ENCODE data around the gene FBXO2.
A peak's percentile ranks its signal among the peaks of the same experiment; 100 is the strongest.

FBXO2 gene

DNA sequence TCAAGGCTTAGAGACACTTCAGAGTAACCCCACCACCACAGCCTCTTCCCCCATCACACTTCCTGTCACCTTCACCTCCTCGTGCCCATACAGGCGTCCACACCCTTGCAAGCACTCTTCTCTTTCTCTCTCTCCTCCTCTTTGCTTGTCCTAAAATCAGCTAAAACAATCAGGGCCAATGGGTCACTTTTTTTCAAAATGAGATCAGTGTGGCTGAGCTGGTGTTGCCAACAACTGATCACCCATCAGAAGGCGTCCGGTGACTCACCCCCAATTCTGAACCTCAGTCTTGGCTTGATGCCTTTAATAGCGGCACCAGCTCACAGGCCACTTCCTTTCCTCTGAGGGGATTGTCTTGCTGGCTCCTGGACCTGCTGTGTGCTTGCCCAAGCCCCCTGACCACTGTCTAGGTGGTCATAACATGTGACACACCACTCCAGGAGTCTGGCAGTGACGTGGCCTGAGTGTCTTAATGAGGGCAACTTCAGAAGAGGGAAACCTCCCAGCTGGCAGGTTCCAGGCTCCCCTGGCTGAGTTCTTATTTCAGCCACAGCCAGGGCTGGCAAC is 38.9 kb upstream of the FBXO2 start:
- DNase-seq (ENCODE audit: low spot score): no peak
- no peak for TF ChIP-seq CTCF (IDR thresholded peaks at IDR 0.05; ENCODE audit: poor library complexity, severe bottlenecking)

DNA sequence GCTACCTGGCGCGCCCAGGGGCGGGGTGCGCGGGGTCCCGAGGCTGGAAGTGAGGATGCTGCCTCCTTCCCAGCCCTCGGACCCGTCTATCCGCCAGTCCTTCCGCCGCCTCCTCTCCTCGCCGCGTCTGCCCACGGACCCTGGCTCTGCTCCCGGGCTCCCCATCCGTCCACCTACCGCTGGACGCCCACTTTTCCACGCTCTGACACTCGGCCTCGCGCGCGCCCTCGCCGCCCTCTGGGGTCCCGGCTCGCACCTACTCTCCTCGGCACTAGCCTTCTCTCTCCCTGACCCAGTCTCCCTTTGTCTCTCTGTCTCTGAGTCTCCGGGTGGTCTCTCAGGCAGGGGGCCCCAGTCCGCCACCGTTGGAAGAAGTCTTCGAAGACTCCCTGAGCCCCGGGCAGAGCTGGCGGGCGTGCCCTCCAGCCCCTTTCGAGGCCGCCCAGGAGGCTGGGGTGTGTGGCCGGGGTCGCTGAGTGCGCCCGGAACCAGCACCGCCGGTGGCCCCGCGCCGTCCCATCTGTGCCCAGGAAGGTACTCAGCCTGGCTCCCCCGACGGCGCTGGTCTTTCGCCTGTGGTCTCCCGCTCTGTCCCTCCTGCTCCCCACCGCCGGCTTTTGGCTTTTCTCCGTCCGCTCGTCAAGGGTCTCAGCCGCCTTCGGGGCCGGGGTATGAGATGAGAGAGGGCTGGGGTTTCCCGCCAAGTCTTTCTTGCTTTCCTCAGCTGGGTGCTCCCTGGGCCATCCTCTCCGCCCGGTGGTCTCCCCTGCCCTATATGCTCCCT is 37.9 kb upstream of the FBXO2 start:
- ATAC-seq (ENCODE audit: low read depth) (peak; percentile 3; the same call in 2 of the 3 replicates), DNase-seq (ENCODE audit: low spot score) (no peak)
- Histone ChIP-seq H3K4me3 (ENCODE audit: severe bottlenecking) (peak overlapping the region; percentile 38), H3K4me1 (ENCODE audit: insufficient read depth, poor library complexity, severe bottlenecking) (peaks cover 6% of the 10 kb centered on the region), H3K27me3 (ENCODE audit: insufficient read depth, poor library complexity, severe bottlenecking) (peaks cover 29% of the 10 kb centered on the region), H3K9me3 (ENCODE audit: severe bottlenecking) (no peaks in the 10 kb centered on the region), H3K36me3 (ENCODE audit: low read depth) (no peaks in the 10 kb centered on the region), H3K27ac (ENCODE audit: poor library complexity, severe bottlenecking) (no peak overlapping the region)
- TF ChIP-seq CTCF (IDR thresholded peaks at IDR 0.05; ENCODE audit: poor library complexity, severe bottlenecking): no peak

More for the DNA sequence above, 38.9 kb upstream of the FBXO2 start:
- no peak overlapping the region for H3K27ac ChIP-seq (ENCODE audit: poor library complexity, severe bottlenecking)
- H3K4me3 ChIP-seq (ENCODE audit: severe bottlenecking): no peak overlapping the region
- H3K4me1 ChIP-seq (ENCODE audit: insufficient read depth, poor library complexity, severe bottlenecking): peaks cover 6% of the 10 kb centered on the region
- peak; percentile 83 for ATAC-seq (ENCODE audit: low read depth)
- no peaks in the 10 kb centered on the region for H3K9me3 ChIP-seq (ENCODE audit: severe bottlenecking)
- H3K36me3 ChIP-seq (ENCODE audit: low read depth): no peaks in the 10 kb centered on the region
- peaks cover 29% of the 10 kb centered on the region for H3K27me3 ChIP-seq (ENCODE audit: insufficient read depth, poor library complexity, severe bottlenecking)

DNA sequence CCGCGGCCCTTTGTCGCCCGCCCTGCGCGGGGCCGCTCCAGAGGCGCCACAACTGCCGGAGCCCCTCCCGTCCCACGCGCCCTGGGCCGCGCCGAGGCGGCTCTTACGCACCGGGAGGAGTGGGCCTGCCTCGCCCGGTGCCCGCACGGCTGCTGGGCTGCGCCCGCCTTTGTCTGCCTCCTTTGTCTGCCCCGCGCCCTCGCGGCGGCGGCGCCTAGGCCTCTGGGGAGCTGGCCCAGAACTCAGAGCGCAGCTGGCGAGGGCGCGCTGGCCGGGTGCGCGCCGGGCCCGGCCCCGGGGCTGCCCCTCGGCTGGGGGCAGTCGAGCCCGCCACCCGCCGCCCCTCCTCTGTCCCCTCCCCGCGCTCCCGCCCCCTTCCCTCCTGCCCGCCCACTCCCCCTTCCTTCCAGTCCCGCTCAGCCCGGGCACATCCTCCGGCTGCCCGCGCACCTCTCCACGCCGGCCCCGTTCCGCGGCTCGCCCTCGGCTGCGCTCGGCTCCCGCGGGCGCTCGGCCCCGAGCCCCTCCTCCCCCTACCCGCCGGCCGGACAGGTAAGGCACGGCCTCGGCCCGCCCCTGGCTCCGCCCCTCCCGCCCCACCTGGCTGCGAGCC is 37.2 kb upstream of the FBXO2 start, which contains the start of gene DRAXIN:
TSS of gene DRAXIN (plus strand) at position 409 of the 613 bp plus-strand sequence. CDS start 14,549 bp downstream, outside the sequence.
- peak; percentile 55 for ATAC-seq (ENCODE audit: low read depth)
- no peak for DNase-seq (ENCODE audit: low spot score)
- Histone ChIP-seq H3K36me3 (ENCODE audit: low read depth) (no peaks in the 10 kb centered on the region), H3K4me1 (ENCODE audit: insufficient read depth, poor library complexity, severe bottlenecking) (peaks cover 6% of the 10 kb centered on the region), H3K9me3 (ENCODE audit: severe bottlenecking) (no peaks in the 10 kb centered on the region), H3K27ac (ENCODE audit: poor library complexity, severe bottlenecking) (no peak within 1 kb of the TSS), H3K4me3 (ENCODE audit: severe bottlenecking) (peak within 1 kb of the TSS; percentile 38), H3K27me3 (ENCODE audit: insufficient read depth, poor library complexity, severe bottlenecking) (peaks cover 29% of the 10 kb centered on the region)
- TF ChIP-seq CTCF (IDR thresholded peaks at IDR 0.05; ENCODE audit: poor library complexity, severe bottlenecking): no peak

- ATAC-seq (ENCODE audit: low read depth) (no peak), DNase-seq (ENCODE audit: low spot score) (no peak)
- Histone ChIP-seq H3K4me1 (ENCODE audit: insufficient read depth, poor library complexity, severe bottlenecking) (peaks cover 6% of the 10 kb centered on the region), H3K27me3 (ENCODE audit: insufficient read depth, poor library complexity, severe bottlenecking) (peaks cover 29% of the 10 kb centered on the region), H3K9me3 (ENCODE audit: severe bottlenecking) (no peaks in the 10 kb centered on the region), H3K27ac (ENCODE audit: poor library complexity, severe bottlenecking) (no peak overlapping the region), H3K4me3 (ENCODE audit: severe bottlenecking) (peak overlapping the region; percentile 38), H3K36me3 (ENCODE audit: low read depth) (no peaks in the 10 kb centered on the region)
- no peak for TF ChIP-seq CTCF (IDR thresholded peaks at IDR 0.05; ENCODE audit: poor library complexity, severe bottlenecking)
These were observed 36.4 kb upstream of the FBXO2 start for GRCh38 chr1:11690397-11691301.

Data from RWPE2 (cell line).